ENCODE results near the gene PSD. TPM values are rescaled to one million over a fixed set of nuclear protein-coding genes. Genes with fewer than 3 reads are reported as not detected.

PSD gene
- polyA plus RNA-seq, 4 donors: 7.8 to 14.6 (median 12.8) TPM

DNA sequence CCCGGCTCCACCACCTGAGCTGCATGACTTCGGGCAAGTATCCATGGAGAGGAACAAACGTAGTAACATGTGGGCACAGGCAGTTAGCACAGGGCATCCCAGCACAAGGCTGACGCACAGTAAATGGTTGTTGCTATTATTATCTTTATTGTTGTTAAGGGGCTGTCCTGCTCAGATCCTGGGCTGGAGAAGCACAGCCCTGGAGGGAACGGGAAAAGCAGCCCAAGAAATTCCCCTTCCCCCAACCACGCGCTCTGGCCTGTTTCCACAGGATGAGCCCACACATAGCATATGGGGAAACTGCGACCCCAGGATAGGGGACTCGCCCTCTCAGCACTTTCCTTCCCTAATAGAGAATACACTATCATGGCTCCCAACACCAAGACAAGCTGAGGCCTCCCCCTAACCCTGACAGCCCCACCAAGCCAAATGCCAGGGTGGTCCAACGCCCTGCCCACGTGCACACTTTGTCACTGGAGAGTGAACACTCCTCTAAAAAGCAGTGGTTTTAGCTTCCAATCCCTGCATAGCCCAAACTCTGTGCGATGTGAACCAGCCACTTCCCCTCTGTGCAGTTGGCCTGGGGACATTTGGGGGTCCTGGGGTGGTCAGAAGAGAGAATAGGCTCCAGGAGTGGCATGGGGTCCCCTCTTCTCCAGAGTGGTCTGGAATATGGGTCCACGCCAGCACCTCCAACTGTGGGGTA lies 11.0 kb downstream of the PSD start:
- no peak for DNase-seq (ENCODE audit: low read depth in 4 of 4, low spot score in 2 of 4)

DNA sequence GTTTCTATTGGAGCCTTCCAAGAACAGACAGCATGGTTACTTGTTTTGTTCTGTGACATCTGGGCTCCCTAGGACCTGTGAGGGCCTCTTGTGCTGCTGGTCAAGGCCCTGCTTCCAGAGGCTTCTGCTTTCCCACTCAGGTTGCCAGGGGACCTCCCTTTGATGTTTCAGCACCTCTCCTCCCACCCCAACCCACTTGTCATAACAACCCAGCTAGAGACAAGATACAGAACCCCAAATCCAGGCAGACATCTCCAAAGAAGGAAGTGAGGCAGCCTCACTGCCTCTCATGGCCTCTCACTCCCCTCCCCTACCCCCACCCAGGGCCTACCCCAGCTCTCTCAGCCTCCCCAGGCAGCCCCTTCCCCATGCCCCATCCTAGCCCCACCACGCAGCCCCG lies 11.8 kb downstream of the PSD start:
- no peak for DNase-seq (ENCODE audit: low read depth in 4 of 4, low spot score in 2 of 4)

DNA sequence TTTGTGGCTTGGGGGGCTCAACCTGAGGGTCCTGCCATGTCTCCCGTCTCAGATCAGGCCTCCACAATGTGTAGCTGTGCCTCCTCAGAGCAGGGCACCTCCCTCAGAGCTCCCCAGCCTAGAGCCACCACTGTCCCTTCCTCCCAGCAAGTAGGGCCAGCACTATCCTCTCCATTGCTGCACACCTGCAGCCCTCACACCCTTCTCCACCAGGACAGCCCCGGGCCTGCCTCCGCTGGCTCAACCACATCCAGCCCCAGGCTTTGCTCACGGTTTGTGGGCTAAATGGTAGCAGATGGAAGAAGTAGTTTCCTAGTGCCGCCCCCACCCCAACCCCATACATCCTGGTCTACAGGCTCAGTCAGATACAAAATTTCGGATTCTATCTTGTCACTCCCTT lies 13.0 kb downstream of the PSD start:
- no peak for DNase-seq (ENCODE audit: low read depth in 4 of 4, low spot score in 2 of 4)

DNA sequence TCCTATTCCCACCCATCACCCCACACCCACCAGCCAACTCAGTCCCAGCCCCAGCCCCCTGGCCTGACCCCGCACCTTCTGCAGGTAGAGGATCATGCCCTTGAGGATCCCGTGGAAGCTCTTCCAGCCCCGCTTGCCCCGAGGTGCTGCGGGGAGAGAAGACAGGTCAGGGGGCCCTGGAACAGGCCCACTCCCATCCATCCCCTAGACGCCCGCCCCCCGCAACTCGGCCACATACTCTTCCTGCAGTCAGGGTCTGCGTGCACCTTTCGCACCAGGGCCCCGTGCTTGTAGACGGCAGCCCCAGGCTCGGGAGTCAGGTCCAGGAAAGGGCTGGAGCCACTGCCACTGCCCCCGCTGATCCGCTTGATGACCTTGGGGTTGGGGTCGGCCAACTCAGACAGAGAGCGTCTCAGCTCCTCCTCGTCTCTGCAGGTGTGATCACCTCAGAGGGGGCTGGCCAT lies 13.4 kb downstream of the PSD start:
- DNase-seq (ENCODE audit: low read depth in 4 of 4, low spot score in 2 of 4): no peak

DNA sequence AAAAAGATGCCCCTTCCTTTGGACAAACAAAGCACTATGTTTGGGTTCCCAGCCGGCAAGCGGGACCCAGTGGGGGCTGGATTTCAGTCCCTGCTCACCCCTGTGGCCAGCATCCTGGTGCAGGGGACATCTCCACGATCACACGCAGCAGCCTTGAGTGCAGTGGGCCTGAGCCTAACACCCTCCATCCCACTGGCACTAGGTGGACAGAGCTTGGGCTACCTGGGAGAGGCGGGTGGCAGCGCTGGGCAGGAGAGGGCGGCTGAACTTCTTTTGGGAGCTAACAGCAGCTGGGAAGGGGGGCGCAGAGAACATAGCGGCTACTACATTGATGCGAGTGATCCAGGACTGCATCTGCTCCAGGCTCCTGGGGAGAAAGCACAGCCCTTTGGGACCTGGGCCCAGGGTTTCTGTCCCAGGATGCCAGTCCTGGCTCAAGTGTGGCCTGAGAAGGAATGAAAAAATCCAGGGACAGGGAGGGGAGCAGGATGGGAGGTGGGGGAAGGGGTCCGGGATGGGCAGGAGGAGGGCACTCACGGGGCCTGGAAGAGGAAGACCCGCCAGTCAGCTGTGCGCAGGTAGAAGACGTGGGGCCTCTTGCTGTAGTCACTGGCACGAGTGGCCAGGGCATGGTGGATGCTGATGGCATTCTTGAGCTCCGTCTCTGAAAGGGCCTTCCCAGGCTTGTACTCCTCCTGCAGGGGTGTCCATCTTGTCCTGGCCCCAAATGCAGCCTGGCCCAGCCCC lies 14.1 kb downstream of the PSD start:
- DNase-seq (ENCODE audit: low read depth in 4 of 4, low spot score in 2 of 4): no peak

DNA sequence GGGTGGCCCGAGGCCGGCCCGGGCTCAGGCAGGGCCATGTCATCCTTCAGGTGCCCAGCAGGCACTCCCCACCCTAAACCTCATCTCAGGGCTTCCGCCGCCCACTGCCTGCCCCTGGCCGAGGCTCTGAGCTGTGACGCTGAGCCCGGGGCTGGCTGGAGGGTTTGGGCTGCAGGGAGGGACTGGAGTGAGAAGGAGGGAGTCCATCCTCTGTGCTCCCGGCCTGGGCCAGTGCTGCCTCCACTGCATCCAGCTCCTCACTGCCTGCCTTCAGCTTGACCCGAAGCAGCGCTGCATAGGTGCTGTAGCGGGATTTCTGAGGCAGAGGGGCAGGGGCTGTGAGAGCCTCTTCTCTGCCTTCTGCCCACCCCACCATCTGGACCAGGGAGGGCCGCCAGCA lies 15.5 kb downstream of the PSD start:
- no peak for DNase-seq (ENCODE audit: low read depth in 4 of 4, low spot score in 2 of 4)

DNA sequence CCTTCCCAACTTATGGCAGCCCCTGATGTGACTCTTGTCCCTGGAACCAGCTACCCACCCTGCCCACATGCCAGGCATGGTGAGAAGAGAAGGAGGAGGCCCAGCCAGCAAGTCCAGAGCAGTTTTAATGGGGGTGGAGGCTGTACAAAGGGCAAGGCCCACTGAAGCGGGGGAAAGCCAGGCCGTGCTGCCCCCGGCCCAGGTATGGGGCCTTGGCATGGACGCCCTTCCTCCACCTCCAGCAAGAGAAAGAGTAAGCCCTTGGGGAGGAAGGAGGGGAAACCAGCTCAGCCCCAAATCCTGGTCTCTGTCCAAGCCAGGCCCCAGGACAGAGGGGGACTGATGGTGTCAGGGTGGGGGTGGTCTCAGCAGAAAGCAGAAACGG lies 16.1 kb downstream of the PSD start:
- no peak for DNase-seq (ENCODE audit: low read depth in 4 of 4, low spot score in 2 of 4)

DNA sequence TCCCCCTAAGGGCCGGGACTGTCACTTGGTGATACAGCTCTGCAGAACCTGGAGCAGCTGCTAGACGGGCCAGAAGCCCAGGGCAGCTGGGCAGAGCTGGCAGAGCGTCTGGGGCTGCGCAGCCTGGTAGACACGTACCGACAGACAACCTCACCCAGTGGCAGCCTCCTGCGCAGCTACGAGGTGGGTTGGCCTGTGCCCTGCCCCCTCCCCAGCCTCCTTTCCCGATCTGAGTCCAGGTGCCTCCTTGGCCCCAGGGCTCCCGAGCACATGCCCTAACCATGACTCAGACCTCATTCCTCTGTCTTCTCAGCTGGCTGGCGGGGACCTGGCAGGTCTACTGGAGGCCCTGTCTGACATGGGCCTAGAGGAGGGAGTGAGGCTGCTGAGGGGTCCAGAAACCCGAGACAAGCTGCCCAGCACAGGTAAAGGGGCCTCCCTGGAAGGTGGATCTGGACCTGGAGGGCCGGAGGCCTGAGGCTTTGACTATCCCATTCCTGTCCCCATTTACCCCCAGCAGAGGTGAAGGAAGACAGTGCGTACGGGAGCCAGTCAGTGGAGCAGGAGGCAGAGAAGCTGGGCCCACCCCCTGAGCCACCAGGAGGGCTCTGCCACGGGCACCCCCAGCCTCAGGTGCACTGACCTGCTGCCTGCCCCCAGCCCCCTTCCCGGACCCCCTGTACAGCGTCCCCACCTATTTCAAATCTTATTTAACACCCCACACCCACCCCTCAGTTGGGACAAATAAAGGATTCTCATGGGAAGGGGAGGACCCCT lies 16.7 kb downstream of the PSD start:
- DNase-seq (ENCODE audit: low read depth in 4 of 4, low spot score in 2 of 4): no peak

DNA sequence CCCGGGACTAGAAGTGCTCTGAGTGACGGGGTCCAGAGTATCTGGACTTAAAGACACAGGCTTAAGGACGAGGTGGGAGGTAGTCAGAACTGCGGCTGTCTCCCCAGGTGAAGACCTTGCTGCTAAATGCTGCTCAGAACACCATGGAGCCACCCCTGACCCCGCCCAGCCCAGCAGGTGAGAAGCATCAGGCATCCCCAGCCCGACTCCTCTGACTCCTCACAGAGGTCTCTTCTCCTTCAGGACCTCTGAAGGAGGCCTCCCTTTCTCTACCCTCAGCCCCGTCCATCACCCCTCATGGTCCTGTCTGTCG lies 17.3 kb downstream of the PSD start:
- no peak for DNase-seq (ENCODE audit: low read depth in 4 of 4, low spot score in 2 of 4)

DNA sequence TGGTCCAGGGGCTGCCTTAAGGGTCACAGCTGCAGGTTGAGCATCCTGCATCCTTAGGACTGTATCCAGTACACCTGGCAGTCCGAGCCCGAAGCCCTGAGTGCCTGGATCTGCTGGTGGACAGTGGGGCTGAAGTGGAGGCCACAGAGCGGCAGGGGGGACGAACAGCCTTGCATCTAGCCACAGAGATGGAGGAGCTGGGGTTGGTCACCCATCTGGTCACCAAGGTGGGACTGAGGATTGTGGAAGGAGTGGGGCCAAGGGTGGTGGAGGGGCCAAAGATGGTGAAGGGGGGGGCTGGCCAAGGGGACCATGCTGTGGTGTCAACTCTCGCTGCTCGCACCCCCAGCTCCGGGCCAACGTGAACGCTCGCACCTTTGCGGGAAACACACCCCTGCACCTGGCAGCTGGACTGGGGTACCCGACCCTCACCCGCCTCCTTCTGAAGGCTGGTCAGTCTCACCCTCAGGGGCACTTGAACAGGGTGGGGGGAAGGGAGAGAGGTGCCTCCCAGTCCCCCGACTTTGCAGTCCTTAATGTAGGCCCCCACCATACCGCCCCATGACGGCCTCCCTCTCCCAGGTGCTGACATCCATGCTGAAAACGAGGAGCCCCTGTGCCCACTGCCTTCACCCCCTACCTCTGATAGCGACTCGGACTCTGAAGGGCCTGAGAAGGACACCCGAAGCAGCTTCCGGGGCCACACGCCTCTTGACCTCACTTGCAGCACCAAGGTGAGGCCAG lies 17.8 kb downstream of the PSD start:
- no peak for DNase-seq (ENCODE audit: low read depth in 4 of 4, low spot score in 2 of 4)

DNA sequence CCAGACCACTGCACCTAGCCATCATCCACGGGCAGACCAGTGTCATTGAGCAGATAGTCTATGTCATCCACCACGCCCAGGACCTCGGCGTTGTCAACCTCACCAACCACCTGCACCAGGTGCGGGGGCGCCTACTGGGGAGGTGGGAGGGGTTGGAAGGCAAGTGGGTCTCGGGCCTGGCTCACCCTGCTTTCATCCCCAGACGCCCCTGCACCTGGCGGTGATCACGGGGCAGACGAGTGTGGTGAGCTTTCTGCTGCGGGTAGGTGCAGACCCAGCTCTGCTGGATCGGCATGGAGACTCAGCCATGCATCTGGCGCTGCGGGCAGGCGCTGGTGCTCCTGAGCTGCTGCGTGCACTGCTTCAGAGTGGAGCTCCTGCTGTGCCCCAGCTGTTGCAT lies 18.5 kb downstream of the PSD start:
- DNase-seq (ENCODE audit: low read depth in 4 of 4, low spot score in 2 of 4): no peak

DNA sequence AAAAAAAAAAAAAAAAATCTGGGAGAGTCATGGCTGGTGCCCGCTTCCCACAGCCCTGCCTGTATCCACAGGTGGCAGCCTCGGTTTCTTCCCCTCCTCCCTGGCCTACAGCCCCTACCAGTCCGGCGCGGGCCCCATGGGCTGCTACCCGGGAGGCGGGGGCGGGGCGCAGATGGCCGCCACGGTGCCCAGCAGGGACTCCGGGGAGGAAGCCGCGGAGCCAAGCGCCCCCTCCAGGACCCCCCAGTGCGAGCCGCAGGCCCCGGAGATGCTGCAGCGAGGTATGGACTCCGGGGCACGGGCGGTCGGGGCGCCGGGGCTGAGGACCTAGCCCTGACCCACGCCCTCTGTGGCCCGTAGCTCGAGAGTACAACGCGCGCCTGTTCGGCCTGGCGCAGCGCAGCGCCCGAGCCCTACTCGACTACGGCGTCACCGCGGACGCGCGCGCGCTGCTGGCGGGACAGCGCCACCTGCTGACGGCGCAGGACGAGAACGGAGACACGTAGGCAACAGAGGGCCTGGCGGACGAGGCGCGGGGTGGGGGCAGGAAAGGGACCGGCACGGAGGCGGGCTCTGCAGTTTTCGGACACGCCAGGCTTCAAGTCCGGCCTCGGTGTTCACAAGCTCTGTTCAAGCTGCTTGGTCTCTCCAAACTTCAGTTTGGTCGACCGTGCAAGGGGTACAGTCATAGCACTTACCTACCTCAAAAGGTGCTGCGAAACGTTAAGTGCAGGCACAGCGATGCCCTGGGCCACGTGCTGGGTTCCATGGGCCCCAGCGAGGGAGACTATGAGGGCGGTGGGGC lies 19.2 kb downstream of the PSD start:
- DNase-seq (ENCODE audit: low read depth in 4 of 4, low spot score in 2 of 4): no peak

DNA sequence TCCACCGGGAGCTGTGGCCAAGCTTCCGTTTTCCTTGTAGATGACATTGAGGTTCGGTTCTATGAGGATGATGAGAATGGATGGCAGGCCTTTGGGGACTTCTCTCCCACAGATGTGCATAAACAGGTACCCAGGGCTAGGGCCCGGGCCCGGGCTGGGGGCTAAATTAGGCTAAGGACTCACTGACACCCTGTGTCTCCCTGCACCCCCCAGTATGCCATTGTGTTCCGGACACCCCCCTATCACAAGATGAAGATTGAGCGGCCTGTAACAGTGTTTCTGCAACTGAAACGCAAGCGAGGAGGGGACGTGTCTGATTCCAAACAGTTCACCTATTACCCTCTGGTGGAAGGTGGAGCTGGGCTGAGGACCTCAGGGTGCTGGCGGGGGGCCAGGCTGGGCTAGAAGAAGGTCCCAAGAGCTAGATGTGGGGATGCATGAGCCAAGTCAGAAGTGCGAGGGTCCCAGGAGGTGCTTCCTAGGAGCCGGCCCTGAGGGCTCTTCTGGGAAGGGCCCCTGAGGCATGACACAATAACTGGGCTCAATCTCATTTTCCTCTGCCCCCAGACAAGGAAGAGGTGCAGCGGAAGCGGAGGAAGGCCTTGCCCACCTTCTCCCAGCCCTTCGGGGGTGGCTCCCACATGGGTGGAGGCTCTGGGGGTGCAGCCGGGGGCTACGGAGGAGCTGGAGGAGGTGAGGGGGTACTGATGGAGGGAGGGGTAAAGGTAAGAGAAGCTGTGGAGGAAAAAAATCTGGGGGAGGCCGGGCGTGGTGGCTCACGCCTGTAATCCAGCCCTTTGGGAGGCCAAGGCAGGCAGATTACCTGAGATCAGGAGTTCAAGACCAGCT lies 20.2 kb downstream of the PSD start:
- no peak for DNase-seq (ENCODE audit: low read depth in 4 of 4, low spot score in 2 of 4)

DNA sequence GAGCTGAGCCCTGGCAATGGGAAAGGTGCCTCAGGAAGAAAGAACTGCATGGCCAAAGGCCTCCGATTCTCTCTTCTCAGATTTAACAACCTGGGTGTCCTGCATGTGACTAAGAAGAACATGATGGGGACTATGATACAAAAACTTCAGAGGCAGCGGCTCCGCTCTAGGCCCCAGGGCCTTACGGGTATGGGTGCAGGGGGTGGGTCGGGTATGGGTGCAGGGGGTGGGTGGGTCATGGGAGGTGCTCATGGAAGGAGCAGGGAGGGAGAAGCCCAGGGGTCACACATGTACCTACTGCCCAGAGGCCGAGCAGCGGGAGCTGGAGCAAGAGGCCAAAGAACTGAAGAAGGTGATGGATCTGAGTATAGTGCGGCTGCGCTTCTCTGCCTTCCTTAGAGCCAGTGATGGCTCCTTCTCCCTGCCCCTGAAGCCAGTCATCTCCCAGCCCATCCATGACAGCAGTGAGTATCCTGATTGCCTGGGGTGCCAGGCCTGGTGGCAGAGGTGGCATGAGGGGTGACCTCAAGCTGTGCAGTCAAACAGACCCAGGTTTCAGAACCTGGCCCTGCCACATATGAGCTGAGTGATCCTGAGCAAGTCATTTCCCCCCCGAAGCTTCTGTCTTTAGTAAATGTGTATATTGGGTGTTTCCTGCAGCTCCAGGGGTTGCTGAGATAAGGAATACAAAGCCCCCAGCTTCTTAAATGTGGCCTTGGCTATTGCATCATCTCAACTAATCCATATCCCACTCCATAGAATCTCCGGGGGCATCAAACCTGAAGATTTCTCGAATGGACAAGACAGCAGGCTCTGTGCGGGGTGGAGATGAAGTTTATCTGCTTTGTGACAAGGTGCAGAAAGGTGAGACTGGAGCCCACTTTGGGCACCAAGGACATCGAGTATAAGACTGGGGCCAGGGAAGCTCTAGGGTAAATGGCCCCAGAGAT lies 21.1 kb downstream of the PSD start:
- no peak for DNase-seq (ENCODE audit: low read depth in 4 of 4, low spot score in 2 of 4)

DNA sequence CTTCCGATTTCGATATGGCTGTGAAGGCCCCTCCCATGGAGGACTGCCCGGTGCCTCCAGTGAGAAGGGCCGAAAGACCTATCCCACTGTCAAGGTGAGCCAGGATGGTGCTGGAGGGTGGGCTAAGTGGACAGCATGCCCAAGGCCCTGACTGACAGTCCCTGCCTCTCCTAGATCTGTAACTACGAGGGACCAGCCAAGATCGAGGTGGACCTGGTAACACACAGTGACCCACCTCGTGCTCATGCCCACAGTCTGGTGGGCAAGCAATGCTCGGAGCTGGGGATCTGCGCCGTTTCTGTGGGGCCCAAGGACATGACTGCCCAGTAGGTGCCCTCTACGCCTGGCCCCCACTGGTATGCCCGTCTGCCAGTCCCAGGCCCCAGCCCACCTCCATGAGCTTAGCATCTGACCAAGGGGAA lies 21.8 kb downstream of the PSD start:
- no peak for DNase-seq (ENCODE audit: low read depth in 4 of 4, low spot score in 2 of 4)

DNA sequence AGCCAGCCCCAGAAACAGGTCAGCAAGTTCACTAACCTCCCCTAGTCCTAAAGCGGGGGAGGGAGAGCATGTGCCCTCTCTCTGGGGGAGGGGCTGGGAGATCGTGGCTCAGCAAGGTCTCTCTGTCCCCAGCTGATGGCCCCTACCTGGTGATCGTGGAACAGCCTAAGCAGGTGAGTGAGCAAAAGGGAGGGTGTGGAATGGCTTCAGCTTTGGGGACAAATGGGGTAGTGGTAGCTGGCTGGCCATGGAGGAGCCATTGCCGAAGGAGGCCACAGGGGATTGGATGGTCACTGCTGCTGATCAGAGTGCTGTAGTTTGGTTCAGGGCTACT lies 22.3 kb downstream of the PSD start:
- DNase-seq (ENCODE audit: low read depth in 4 of 4, low spot score in 2 of 4): no peak

DNA sequence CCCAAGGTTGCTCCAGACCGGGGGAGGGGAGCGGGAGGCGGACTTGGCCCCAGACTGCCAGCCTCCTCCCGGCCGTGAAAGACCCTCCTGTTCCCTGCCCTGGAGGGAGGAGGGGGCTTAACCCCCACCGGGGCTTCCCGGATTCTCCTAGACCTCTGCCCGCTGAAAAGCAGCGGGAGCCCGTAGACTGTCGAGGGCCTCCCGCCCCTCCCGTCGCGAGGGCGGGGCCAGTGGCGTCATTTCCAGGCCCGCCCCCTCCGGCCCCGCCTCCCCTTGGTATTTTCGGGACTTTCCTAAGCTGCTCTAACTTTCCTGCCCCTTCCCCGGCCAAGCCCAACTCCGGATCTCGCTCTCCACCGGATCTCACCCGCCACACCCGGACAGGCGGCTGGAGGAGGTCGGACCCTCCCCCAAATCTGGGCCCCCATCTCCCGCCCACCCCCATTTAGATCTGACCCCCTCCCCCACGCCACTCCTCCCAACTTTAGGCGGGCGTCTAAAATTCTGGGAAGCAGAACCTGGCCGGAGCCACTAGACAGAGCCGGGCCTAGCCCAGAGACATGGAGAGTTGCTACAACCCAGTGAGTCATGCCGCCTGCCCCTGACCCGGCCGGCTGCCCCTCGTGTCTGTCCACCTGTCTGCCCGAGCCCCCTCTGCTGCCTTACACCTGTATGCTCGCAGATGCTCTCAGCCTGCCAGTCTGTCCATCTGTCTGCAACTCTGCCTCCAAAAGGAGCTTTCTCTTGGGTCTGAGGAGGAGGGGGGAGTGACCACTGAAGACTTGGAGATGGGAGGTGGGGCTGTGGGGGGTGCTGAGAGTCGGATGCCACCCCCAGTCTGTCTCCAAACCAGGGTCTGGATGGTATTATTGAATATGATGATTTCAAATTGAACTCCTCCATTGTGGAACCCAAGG lies 22.9 kb downstream of the PSD start, which contains the start of gene NFKB2:
NFKB2 (plus strand) TSS at position 306 of the 917 bp plus-strand sequence; CDS start at position 561, 255 bp downstream.
- peak in 2 of 4 donors; percentile 81 to 86 for DNase-seq (ENCODE audit: low read depth in 4 of 4, low spot score in 2 of 4)

All from left renal cortex interstitium (tissue), 4 donors.